Measurements from ENCODE around the gene EID2B. TPM values are rescaled to one million over a fixed set of nuclear protein-coding genes. Genes with fewer than 3 reads are reported as not detected.

EID2B gene
- total RNA-seq, 1 experiment from 2014 or later: 4.3 TPM

DNA sequence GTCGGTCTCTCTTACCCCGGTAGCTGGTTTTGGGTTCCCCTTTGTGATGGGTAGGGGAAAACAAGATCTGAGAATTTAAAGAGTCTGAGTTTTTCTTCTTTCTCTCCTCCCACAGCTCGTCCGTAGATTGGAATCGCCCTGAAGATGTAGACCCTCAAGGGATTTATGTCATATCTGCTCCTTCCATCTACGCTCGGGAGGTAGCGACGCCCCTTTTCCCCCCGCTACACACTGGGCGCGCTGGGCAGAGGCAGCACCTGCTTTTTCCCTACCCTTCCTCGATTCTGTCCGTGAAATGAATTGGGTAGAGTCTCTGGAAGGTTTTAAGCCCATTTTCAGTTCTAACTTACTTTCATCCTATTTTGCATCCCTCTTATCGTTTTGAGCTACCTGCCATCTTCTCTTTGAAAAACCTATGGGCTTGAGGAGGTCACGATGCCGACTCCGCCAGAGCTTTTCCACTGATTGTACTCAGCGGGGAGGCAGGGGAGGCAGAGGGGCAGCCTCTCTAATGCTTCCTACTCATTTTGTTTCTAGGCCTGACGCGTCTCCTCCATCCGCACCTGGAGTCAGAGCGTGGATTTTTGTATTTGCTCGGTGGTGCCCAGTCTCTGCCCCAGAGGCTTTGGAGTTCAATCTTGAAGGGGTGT is 24.8 kb downstream of the EID2B start:
- no peak for DNase-seq (ENCODE audit: low read depth, low spot score)
- in situ Hi-C loops (cut with HindIII; ENCODE audit: low pct_unique_long_range_greater_than_20kb, low sequenced_read_pairs): no loop called here

DNA sequence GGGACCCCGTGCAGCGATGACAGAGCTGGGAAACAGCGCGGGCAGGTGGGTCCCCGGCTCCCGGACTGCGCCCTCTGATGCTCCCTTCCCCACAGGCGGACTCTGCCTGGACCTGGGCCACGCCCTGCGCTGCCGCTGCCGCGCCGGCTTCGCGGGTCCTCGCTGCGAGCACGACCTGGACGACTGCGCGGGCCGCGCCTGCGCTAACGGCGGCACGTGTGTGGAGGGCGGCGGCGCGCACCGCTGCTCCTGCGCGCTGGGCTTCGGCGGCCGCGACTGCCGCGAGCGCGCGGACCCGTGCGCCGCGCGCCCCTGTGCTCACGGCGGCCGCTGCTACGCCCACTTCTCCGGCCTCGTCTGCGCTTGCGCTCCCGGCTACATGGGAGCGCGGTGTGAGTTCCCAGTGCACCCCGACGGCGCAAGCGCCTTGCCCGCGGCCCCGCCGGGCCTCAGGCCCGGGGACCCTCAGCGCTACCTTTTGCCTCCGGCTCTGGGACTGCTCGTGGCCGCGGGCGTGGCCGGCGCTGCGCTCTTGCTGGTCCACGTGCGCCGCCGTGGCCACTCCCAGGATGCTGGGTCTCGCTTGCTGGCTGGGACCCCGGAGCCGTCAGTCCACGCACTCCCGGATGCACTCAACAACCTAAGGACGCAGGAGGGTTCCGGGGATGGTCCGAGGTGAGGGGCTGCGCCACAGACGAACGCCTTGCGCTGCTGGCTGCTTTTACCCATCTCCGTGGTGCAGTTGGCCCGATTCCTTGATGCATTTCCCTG is 25.5 kb downstream of the EID2B start:
- peak; percentile 79 for DNase-seq (ENCODE audit: low read depth, low spot score)
- in situ Hi-C loops (cut with HindIII; ENCODE audit: low pct_unique_long_range_greater_than_20kb, low sequenced_read_pairs): no loop called here

DNA sequence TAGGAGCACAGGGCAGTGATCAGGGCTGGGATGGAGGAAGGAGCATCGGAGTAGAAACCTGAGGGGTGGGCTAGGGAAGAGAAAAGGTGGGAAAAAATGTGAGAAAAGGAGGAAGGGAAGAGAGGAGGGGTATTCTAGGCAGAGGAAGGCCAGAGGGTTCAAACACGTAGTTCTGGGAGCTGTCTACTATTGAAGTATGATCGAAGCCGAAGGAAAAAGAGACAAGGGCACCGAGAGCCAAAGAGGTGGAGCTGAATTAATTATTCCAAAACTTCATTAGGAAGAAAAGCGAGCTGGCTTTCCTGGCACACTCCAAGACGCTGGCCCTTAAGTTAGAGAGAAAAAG is 26.1 kb downstream of the EID2B start:
- no peak for DNase-seq (ENCODE audit: low read depth, low spot score)
- in situ Hi-C loops (cut with HindIII; ENCODE audit: low pct_unique_long_range_greater_than_20kb, low sequenced_read_pairs): no loop called here

DNA sequence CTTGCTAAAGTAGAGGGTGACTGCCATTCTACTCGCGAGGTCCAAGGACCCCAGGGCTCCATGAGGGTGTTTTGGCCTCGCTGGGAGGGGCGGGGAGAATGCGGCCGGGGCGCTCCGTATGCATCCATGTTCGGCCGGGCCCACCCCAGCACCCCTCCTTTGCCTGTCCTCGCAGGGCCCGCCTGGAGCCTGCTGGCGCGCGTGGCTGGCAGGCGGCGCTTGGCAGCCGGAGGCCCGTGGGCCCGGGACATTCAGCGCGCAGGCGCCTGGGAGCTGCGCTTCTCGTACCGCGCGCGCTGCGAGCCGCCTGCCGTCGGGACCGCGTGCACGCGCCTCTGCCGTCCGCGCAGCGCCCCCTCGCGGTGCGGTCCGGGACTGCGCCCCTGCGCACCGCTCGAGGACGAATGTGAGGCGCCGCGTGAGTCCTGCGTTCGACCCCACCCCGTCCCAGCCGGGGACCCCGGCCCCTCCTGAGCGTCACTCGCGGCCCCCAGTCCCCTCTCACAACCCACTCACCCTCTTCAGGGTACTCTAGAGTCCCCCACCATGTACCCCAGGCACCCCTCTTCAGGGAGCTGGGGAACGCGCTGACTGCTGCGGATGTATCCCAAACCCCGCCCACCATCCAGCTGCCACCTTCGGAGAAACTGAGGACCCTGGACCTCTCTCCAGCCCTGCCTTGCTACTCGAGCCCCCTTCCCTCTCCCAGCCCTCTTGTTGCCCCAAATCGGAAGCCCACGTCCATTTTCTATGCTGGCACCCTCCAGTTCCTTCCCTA is 29.8 kb downstream of the EID2B start:
- in situ Hi-C loops (cut with HindIII; ENCODE audit: low pct_unique_long_range_greater_than_20kb, low sequenced_read_pairs): no loop called here
- DNase-seq (ENCODE audit: low read depth, low spot score): peak; percentile 74

DNA sequence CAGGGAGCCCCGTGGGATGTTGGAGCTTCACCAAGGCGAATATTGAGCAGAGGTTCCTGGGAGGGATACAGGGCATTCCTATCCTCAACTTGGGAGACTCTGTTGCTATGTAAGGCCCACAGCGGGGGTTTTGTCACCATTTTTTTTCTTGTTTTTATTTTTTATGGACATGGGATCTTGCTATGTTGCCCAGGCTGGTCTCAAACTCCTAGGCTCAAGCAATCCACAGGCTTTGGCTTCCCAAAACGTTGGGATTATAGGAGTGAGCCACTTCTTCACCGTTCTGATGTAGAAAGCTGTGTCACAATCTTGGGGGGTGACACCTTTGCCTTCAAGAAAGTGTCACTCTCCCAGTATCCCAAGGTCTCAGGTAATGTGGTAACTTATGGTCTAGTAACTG is 31.3 kb downstream of the EID2B start:
- in situ Hi-C loops (cut with HindIII; ENCODE audit: low pct_unique_long_range_greater_than_20kb, low sequenced_read_pairs): no loop called here
- DNase-seq (ENCODE audit: low read depth, low spot score): no peak

DNA sequence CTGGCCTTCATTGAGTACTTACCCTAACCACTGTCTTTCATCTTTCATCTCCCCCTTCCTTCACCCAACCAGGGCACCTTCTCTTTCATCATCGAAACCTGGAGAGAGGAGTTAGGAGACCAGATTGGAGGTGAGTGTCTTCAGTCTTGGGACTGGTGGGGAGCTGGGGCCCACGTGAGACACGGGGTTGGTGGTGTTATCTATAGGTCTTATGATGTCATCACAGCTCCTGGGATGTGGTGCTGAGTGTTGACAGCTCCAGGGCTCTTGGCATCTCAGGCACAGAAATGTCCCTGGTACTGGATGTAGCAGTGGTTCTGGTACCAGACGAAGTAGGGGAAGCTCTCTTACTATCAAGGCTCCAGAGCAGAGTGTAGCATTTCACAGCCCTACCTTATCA is 32.1 kb downstream of the EID2B start:
- in situ Hi-C loops (cut with HindIII; ENCODE audit: low pct_unique_long_range_greater_than_20kb, low sequenced_read_pairs): no loop called here

DNA sequence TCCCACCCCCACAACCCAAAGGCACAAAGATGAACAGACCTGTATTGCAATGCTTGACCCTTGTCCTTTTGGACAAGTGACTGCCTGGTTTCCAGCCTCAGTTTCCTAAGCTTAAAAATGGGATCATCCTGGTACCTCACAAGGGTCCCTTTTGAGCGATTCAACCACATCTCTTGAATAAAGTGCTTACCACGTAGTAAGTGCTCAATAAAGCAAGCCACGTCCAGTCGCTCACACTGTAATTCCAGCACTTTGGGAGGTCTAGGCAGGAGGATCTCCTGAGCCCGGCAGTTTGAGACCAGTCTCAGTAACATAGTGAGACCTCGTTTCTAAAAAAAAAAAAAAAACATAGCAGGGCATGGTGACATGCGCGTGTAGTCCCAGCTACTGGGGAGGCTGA is 32.7 kb downstream of the EID2B start:
- in situ Hi-C loops (cut with HindIII; ENCODE audit: low pct_unique_long_range_greater_than_20kb, low sequenced_read_pairs): no loop called here
- no peak for DNase-seq (ENCODE audit: low read depth, low spot score)

More for the DNA sequence above, 32.1 kb downstream of the EID2B start:
- no peak for DNase-seq (ENCODE audit: low read depth, low spot score)

DNA sequence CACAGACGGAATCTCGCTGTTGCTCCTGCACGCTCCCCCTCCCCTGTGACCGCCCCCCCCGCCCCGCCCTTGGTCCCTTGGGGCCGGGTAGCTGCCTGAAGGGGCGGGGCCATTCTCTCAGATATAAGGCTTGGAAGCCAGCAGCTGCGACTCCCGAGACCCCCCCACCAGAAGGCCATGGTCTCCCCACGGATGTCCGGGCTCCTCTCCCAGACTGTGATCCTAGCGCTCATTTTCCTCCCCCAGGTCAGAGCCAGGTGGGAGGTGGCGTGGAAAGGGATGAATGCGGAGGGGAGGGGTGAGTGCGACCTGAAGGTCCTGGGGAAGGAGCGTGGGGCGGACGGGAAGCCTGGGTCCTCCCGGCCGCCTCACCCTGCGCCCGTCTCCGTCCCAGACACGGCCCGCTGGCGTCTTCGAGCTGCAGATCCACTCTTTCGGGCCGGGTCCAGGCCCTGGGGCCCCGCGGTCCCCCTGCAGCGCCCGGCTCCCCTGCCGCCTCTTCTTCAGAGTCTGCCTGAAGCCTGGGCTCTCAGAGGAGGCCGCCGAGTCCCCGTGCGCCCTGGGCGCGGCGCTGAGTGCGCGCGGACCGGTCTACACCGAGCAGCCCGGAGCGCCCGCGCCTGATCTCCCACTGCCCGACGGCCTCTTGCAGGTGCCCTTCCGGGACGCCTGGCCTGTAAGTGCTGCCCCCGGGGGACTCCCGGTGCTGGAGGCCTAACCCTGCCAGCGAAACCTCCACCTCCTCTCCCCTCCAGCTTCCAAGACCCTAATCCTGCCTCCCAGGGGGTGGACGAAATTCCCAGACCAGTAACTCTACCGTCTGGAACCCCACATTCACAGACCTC is 33.6 kb downstream of the EID2B start, which contains the start of gene DLL3:
DLL3 (plus strand) TSS at position 150 of the 845 bp plus-strand sequence; CDS start at position 178, 28 bp downstream.
- in situ Hi-C loops (cut with HindIII; ENCODE audit: low pct_unique_long_range_greater_than_20kb, low sequenced_read_pairs): no loop called here
- DNase-seq (ENCODE audit: low read depth, low spot score): no peak

DNA sequence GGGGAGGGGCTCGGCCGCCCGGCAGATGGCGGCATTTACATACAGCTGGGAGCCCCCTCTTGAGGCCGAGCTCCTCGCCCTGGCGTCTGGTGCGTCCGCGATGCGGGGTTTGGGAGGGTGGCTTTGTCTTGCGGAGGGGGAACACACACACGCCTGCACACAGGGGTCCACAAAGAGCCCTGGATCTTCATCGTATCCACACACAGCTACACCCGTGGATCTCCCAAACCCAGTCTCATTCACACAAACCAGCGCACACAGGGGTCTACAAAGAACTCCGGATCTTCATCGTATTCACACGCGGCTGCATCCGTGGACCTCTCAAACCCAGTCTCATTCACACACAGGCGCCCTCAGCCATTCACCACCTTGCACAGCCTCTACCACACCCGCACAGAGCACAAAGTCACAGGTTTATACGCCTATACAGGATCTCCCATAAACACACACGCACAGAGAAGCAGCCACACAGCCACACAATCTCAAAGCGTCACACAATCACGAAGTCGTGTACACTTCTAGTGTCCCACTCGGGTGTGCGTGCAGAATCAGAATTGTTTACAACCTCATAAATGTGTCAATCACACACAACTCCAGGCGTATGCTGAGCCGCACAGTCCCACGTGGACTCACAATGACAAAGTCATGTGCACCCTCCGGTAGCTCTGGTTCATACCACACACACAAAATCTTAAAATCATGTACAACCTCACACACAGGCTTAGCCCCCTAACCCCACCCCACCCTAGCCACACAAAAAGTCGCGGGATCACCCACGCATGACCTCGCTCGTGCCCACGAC is 34.5 kb downstream of the EID2B start:
- peak; percentile 50 for DNase-seq (ENCODE audit: low read depth, low spot score)
- in situ Hi-C loops (cut with HindIII; ENCODE audit: low pct_unique_long_range_greater_than_20kb, low sequenced_read_pairs): no loop called here

DNA sequence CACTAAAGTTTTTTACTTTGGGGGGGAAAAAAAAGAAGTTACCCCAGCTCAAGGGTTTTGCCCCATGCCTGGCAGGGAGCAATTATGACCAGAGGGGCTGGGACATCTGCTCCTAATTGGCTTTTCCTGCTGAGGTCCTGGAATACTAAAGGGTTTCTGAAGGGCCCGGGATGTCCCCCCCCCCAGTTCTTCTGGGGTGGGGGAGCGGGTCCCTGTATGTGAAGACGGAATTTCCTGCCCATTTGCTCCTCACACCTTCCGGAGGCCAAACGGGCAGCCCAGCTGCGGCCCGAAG is 35.0 kb downstream of the EID2B start:
- DNase-seq (ENCODE audit: low read depth, low spot score): no peak
- in situ Hi-C loops (cut with HindIII; ENCODE audit: low pct_unique_long_range_greater_than_20kb, low sequenced_read_pairs): no loop called here

DNA sequence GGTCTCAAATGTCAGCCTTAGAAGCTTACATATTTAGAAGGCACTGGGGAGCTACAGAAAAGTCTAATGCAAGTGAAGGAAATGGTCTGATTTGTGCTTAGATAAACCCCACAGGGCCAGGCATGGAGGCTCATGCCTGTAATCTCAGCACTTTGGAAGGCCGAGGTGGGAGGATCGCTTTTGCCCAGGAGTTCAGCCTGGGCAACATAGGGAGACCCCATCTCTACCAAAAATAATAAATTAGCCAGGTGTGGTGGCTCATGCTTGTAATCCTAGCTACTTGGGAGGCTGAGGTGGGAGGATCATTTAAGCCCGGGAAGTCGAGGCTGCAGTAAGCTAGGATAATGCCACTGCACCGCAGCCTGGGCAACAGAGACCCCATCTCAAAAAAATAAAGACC is 36.6 kb downstream of the EID2B start:
- in situ Hi-C loops (cut with HindIII; ENCODE audit: low pct_unique_long_range_greater_than_20kb, low sequenced_read_pairs): no loop called here

DNA sequence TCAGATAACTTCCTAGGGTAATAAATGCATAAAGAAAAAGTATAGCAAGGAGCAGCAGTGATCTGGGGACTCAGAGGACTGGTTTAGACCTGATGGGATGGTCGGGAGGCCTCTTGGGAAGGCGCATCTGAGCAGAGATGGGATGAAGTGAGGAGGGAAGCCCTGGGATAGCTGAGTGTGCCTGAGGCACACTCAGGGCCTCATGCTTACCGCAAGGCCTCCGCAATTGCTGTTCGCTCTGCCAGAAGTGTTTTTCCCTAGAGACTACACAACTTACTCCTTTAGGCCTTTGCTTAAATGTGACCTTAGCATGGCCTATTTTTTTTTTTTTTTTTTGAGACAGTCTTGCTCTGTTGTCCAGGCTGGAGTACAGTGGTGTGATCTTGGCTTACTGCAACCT is 38.0 kb downstream of the EID2B start:
- in situ Hi-C loops (cut with HindIII; ENCODE audit: low pct_unique_long_range_greater_than_20kb, low sequenced_read_pairs): no loop called here
- DNase-seq (ENCODE audit: low read depth, low spot score): peak; percentile 47

More for the DNA sequence above, 36.6 kb downstream of the EID2B start:
- DNase-seq (ENCODE audit: low read depth, low spot score): no peak

DNA sequence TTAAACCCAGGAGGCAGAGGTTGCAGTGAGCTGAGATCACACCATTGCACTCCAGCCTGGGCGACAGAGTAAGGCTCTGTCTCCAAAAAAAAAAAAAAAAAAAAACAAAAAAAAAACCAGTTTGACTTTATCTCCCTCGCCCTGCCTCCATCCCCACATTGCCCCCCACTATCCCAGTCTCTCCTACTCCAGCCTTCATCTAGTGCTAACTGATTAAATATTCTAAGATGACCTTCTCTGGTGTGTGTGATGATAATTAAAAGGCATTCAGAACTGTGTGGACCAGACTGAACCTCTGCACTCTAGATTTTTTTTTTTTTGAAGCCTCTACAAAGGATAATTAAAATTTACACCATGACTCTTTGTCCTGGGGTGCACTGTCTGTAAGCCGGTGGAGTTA is 39.9 kb downstream of the EID2B start:
- no peak for DNase-seq (ENCODE audit: low read depth, low spot score)
- in situ Hi-C loops (cut with HindIII; ENCODE audit: low pct_unique_long_range_greater_than_20kb, low sequenced_read_pairs): no loop called here

DNA sequence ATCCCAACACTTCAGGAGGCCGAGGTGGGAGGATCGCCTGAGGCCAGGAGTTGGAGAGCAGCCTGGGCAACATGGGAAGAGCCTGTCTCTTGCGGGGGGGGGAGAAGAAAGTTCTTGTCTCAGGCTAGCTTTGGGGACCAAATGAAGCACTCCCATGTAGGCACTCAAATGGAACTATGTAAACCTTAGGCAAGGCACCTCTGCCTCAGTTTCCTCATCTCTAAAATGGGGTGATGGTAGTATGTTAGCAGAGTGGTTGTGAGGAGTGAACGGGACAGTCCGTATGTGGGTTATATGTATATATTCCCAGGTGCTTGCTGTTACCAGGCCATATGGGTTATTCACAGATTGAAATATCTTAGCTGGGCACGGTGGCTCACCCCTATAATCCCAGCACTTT is 40.4 kb downstream of the EID2B start:
- in situ Hi-C loops (cut with HindIII; ENCODE audit: low pct_unique_long_range_greater_than_20kb, low sequenced_read_pairs): no loop called here

DNA sequence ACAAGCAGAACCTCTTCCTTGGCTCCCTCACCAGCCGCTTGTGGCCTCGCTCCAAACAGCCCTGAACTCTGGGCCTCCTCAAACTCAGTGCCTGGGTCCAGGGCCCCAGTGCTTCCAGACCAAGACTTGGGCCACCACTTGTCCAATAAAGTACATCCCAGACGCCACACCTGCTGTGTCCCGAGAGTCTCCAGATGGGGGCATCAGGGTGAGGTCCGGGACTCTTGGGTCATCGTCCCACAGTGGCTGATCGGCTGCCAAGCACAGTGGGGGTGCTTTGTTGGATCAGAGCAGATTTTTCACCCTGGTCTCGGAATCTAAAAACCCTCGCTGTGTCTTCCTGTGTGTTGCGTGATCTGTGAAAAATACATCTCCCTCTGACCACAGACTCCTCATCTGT is 42.9 kb downstream of the EID2B start:
- DNase-seq (ENCODE audit: low read depth, low spot score): no peak
- in situ Hi-C loops (cut with HindIII; ENCODE audit: low pct_unique_long_range_greater_than_20kb, low sequenced_read_pairs): no loop called here

More for the DNA sequence above, 40.4 kb downstream of the EID2B start:
- no peak for DNase-seq (ENCODE audit: low read depth, low spot score)

DNA sequence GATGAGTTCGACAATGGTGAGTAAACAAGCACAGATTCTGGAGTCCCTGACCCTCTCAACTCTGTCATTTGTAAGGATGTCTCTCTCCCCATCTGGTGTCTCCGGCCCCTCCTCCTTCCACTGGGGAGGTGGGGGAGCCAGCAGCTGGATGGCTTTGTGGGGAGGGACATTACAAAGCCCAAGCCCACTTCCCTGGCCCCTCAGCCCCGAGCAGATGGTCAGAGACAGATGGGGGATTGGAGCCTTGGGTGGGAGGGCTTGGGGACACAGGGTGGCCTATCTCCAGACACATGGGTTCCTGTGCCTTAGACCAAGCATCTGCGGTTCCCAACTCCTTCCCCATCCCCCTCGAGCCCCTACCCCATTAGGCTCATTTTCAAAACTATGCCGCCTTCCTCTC is 49.5 kb downstream of the EID2B start:
- DNase-seq (ENCODE audit: low read depth, low spot score): no peak
- in situ Hi-C loops (cut with HindIII; ENCODE audit: low pct_unique_long_range_greater_than_20kb, low sequenced_read_pairs): no loop called here

DNA sequence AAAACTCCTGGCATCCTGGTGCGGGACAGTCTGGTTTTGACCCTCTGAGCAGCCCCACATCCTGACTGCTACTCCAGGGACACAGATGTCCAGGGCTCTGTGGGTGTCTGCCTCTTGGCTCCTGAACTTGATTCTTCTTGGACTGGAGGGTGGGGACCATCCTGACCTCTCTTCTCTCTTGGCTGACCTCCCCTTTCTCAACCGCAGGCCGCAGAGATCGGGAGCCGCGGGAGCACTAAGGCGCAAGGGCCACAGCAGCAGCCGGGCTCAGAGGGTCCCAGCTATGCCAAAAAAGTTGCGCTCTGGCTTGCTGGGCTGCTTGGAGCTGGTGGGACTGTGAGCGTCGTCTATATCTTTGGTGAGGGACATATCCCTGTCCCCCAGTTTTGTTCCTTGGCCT is 51.0 kb downstream of the EID2B start:
- in situ Hi-C loops (cut with HindIII; ENCODE audit: low pct_unique_long_range_greater_than_20kb, low sequenced_read_pairs): no loop called here

More for the DNA sequence above, 51.0 kb downstream of the EID2B start:
- no peak for DNase-seq (ENCODE audit: low read depth, low spot score)
